Kidney (tissue), 14 donors: ENCODE data around the gene CPTP. TPM values are rescaled to one million over a fixed set of nuclear protein-coding genes. Genes with fewer than 3 reads are reported as not detected.

Experiments
- DNase-seq, 5 donors: peaks; one replicate each; pipeline ENCODE4 v3.0.0-alpha.2; 2013 to 2020
- FAIRE-seq: peaks from 2 replicates; lab custom pipeline; 2012; peaks lifted over from hg19 to GRCh38; lab: Jason Lieb, UNC
- H3K27ac ChIP-seq, 2 donors: one replicate each; pipeline ENCODE4 v1.7.0; 2013; ENCODE audit warnings: low read depth in 2 of 2, low read length in 2 of 2, inconsistent platforms in 1 of 2
- H3K27me3 ChIP-seq: one replicate; pipeline ENCODE4 v1.7.1; 2013; ENCODE audit warnings: low read length, inconsistent platforms; ENCODE audit not compliant: control insufficient read depth, insufficient read depth
- H3K36me3 ChIP-seq, 3 donors: one replicate each; pipeline versions ENCODE4 v1.7.0 to v1.7.1; 2013; ENCODE audit warnings: low read length in 3 of 3, control low read depth in 1 of 3, inconsistent platforms in 1 of 3; ENCODE audit not compliant: insufficient read depth in 3 of 3, control insufficient read depth in 2 of 3
- H3K4me1 ChIP-seq, 3 donors: one replicate each; pipeline versions ENCODE4 v1.7.0 to v1.7.1; 2013; ENCODE audit warnings: low read length in 3 of 3, inconsistent platforms in 1 of 3, low read depth in 1 of 3; ENCODE audit not compliant: control insufficient read depth in 2 of 3, insufficient read depth in 2 of 3
- H3K4me3 ChIP-seq, 3 donors: one replicate each; pipeline versions ENCODE4 v1.7.0 to v1.8.1; 2013; ENCODE audit warnings: low read length in 3 of 3, control low read depth in 1 of 3, inconsistent platforms in 1 of 3
- H3K9ac ChIP-seq, 3 donors: one replicate each; pipeline versions ENCODE4 v1.7.0 to v1.7.1; 2013; ENCODE audit warnings: low read length in 3 of 3, control low read depth in 1 of 3, inconsistent platforms in 1 of 3
- H3K9me3 ChIP-seq, 3 donors: one replicate each; pipeline versions ENCODE4 v1.7.0 to v1.7.1; 2013; ENCODE audit warnings: low read length in 3 of 3, control low read depth in 1 of 3, inconsistent platforms in 1 of 3; ENCODE audit not compliant: control insufficient read depth in 2 of 3, insufficient read depth in 1 of 3
- intact Hi-C: fragments of 100-400 bp; cut with DNase I; formaldehyde crosslinking; loops from one replicate; pipeline ENCODE4 v1.11.1; 2022
- polyA plus RNA-seq: library from polyadenylated mRNA; stranded (reverse); fragments of 350-450 nt; fragmentation: Illumina TruSeq; extraction: RNeasy Lipid Tissue Mini Kit (QIAGEN cat#74804); gene quantifications from one replicate; pipeline ENCODE4 v1.2.3, GENCODE V29; 2014; ENCODE audit warnings: low read depth, low replicate concordance; ENCODE audit not compliant: insufficient read depth
- total RNA-seq: library from RNA; stranded (reverse); fragmentation: NEBNext Ultra II Directional; extraction: Animal tissue kit (Norgen Biotek cat#: 25700); gene quantifications from one replicate; pipeline ENCODE4 v1.2.1, GENCODE V29; 2021
- TF ChIP-seq, protein P1 (sequence below): IDR thresholded peaks from 3 replicates; pipeline ENCODE4 v1.5.1; 2012; ENCODE audit warnings: mild to moderate bottlenecking, moderate library complexity, borderline replicate concordance; ENCODE audit not compliant: insufficient read depth; ENCODE audit errors: extremely low read depth
- donor health status: control.
- donor health status: control.
- donor health status: control.
- donor health status: control.
- donor health status: control.
- donor health status: DM: yes; HTN: yes; CAD: no.
- donor health status: Normal renal cell carcinoma (clear cell type).

The CPTP gene
- total and polyA plus RNA-seq, 2 donors from 2014 or later, result 21.9 to 51.5 TPM

DNA sequence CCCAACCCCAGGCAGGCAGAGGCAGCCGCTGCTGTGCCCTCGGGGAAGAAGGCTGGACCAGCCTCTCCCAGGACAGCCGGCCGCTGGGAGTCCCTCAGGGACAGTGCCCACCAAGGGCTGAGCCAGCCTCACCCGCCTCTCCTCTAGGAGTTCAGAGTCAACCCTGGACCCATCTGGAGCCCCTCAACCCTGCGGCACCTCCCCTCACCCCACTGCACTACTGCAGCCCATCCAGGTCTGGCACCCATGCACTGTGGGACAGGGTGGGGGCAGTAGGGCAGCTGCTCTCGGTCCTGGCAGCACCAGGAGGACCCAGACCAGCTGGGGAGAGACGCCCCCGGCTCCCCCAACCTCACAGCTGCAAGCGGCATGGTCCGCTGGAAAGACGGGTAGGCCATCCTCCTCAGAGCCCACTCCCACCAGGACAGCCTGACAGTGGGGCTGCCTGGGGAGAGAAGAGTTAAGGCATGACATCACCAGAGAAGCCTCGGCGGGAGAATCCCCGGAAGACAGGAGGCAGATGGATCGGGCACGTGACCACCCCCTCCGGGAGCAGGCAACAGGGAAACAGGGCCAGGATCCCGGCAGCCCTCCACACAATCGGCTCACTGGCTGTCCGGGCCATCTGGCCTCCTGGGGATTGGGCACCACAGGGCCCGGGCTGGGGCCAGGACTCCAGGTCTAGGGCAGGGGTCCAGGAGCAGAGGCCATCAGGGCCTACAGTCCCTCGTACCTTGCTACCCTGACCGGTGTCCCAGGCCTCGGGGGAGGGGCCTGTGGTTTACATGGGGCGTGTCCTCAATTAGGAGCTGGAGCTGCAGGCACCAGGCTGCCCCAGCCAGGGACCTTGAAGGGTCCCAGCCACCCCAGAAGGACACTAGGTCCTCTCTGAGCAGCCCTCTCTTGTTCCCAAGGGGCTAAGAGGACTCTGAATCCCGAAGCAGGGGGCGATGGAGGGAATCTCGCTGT lies 20.0 kb upstream of the CPTP start:
- intact Hi-C loops, result no loop called here
- peak; percentile 77 to 93 (median 88) for DNase-seq
- Histone ChIP-seq H3K4me3 (peak overlapping the region in 1 of 3 donors; percentile 7), H3K9ac (no peak overlapping the region), H3K4me1 (peaks cover 0 to 34% (median 12%) of the 10 kb centered on the region in 3 donors), H3K9me3 (no peaks in the 10 kb centered on the region), H3K27ac (peak overlapping the region; percentile 16 to 20), H3K27me3 (no peaks in the 10 kb centered on the region), H3K36me3 (no peaks in the 10 kb centered on the region)
- TF ChIP-seq, protein P1, sequence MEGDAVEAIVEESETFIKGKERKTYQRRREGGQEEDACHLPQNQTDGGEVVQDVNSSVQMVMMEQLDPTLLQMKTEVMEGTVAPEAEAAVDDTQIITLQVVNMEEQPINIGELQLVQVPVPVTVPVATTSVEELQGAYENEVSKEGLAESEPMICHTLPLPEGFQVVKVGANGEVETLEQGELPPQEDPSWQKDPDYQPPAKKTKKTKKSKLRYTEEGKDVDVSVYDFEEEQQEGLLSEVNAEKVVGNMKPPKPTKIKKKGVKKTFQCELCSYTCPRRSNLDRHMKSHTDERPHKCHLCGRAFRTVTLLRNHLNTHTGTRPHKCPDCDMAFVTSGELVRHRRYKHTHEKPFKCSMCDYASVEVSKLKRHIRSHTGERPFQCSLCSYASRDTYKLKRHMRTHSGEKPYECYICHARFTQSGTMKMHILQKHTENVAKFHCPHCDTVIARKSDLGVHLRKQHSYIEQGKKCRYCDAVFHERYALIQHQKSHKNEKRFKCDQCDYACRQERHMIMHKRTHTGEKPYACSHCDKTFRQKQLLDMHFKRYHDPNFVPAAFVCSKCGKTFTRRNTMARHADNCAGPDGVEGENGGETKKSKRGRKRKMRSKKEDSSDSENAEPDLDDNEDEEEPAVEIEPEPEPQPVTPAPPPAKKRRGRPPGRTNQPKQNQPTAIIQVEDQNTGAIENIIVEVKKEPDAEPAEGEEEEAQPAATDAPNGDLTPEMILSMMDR, result no peak
- no peak for FAIRE-seq

DNA sequence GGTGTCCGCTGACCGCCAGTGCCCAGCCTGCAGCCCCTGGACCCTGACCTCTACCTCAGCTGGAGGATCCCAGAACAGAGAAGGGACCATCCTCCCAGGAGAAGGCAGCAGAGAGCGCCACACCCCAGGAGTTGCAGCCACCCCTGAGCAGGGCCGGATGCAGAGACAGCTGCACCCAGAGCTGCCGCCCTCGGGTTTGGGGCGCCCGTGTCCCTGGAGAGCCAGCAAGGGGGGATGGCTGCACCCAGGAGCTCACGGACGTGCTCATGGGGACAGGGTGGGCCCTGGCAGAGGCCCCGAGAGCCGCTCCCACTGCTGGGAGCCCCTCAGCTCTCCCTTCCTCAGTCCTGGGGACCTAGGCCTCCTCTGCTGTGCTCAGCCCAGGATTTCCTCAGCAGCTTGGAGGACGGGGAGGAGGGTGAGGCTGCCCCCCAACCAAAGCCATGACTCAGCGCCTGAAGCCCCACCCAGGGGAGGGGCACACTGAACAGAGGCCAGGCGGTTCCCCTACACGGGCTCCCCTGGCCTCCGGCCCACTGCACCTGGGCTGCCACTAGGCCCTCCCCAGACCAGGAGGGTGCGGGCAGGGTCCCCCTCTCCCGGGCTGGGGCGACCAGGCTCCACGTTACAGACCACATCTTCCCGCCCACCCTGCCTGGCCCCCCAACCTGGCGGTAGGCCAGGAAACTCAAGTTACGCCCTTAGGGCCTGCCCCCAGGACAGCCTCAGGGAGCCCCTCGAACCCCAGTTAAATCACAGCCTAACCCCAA lies 19.1 kb upstream of the CPTP start:
- Histone ChIP-seq H3K27me3 (no peaks in the 10 kb centered on the region), H3K4me3 (peak overlapping the region in 1 of 3 donors; percentile 71), H3K9ac (no peak overlapping the region), H3K36me3 (no peaks in the 10 kb centered on the region), H3K9me3 (no peaks in the 10 kb centered on the region), H3K4me1 (peaks cover 0 to 36% (median 12%) of the 10 kb centered on the region in 3 donors), H3K27ac (peak overlapping the region; percentile 16 to 20)
- FAIRE-seq, result no peak
- TF ChIP-seq, protein P1, result peak; percentile 7
- DNase-seq, result peak in 2 of 5 donors; percentile 50 to 90
- intact Hi-C loops, result no loop called here

DNA sequence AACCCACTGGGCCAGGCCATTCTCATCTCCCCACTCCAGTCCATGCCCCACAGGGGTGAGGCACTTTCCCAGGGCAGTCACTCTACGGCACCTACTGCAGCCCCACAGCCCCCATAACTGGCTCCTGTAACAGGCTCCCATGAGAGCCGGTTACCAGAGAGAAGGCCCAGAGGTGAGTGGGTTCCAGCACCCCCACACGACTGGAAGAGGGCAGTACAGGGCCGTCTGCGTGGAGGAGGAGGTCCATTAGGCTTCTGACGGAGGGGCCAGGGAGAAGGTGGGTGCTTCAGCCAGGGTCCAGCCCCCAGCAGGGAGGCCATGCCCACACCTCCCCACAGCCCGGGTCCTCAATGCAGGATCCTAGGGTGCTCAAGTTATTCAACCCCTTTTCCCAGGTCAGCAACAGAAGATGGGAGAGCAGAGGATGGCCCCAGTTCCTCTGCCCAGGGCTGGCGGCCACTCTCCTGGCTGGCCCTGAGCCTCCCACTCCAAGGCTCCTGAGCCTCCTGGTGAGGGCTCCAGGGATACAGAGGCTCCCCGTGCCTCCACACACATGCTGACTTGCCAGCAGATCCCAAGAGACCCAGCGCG lies 18.4 kb upstream of the CPTP start:
- DNase-seq (no peak), FAIRE-seq (no peak)
- Histone ChIP-seq H3K27ac (no peak overlapping the region), H3K27me3 (no peaks in the 10 kb centered on the region), H3K9ac (peak overlapping the region in 1 of 3 donors; percentile 13), H3K4me3 (peak overlapping the region; percentile 53 to 74 (median 71)), H3K36me3 (peaks cover 0 to 2% (median 0%) of the 10 kb centered on the region in 3 donors), H3K9me3 (no peaks in the 10 kb centered on the region), H3K4me1 (peaks cover 0 to 36% (median 12%) of the 10 kb centered on the region in 3 donors)
- intact Hi-C loops, result no loop called here
- TF ChIP-seq, protein P1, result no peak
